Naive thymus-derived CD4-positive, alpha-beta T cell (primary cell): Measurements from ENCODE around the gene PIGL. TPM values are rescaled to one million over a fixed set of nuclear protein-coding genes. Genes with fewer than 3 reads are reported as not detected.

Experiments used
- ATAC-seq: fragments of 150-1000 bp; cut with Tn5 transposase; 2 replicates; pipeline ENCODE4 v1.10.0; 2021; ENCODE audit warnings: mild to moderate bottlenecking, moderate library complexity
- CTCF ChIA-PET: fragments of 350-600 bp; sonication (Branson Sonifier 250); formaldehyde crosslinking; loops from one replicate; lab custom pipeline; 2021; ENCODE audit warnings: antibody characterized with exemption; lab: Charles Lee
- POLR2A ChIA-PET: fragments of 350-600 bp; sonication (Branson Sonifier 250); formaldehyde crosslinking; loops from one replicate; lab custom pipeline; 2021; ENCODE audit warnings: antibody characterized with exemption, inconsistent platforms; lab: Charles Lee
- DNase-seq, 9 donors: peaks; one replicate each; pipeline versions ENCODE4 v3.0.0 to v3.0.0-alpha.2; 2020 to 2022; ENCODE audit warnings: mixed read lengths in 1 of 9
- H3K27ac ChIP-seq: one replicate; pipeline ENCODE4 v1.7.0; 2013; ENCODE audit warnings: mild to moderate bottlenecking, low read depth, low read length, moderate library complexity
- H3K27me3 ChIP-seq, 2 donors: one replicate each; pipeline ENCODE4 v1.7.0; 2013; ENCODE audit warnings: low read length in 2 of 2, mild to moderate bottlenecking in 2 of 2, moderate library complexity in 2 of 2; ENCODE audit not compliant: control insufficient read depth in 2 of 2, insufficient read depth in 2 of 2
- H3K36me3 ChIP-seq, 3 experiments: 1 replicate in 2 of 3; 2 replicates in 1 of 3; pipeline ENCODE4 v1.7.0; 2013; ENCODE audit warnings: low read length in 3 of 3, mild to moderate bottlenecking in 3 of 3, moderate library complexity in 1 of 3; ENCODE audit not compliant: insufficient read depth in 3 of 3, control insufficient read depth in 2 of 3
- H3K4me1 ChIP-seq, 2 donors: one replicate each; pipeline ENCODE4 v1.7.0; 2013; ENCODE audit warnings: low read length in 2 of 2, mild to moderate bottlenecking in 2 of 2, moderate library complexity in 1 of 2; ENCODE audit not compliant: control insufficient read depth in 2 of 2, insufficient read depth in 2 of 2
- H3K4me3 ChIP-seq: 2 replicates; pipeline ENCODE4 v1.7.0; 2013; ENCODE audit warnings: mild to moderate bottlenecking, low read length
- H3K9me3 ChIP-seq, 3 experiments: 1 replicate in 2 of 3; 2 replicates in 1 of 3; pipeline ENCODE4 v1.7.0; 2013; ENCODE audit warnings: low read length in 3 of 3; ENCODE audit not compliant: control insufficient read depth in 2 of 3
- H3K27ac Mint-ChIP-seq, 9 donors: one replicate each; pipeline ENCODE4 v1.8.0; 2020 to 2022; ENCODE audit warnings: mixed read lengths in 9 of 9, mild to moderate bottlenecking in 8 of 9, moderate library complexity in 5 of 9, inconsistent platforms in 2 of 9
- H3K27me3 Mint-ChIP-seq, 5 donors: one replicate each; pipeline ENCODE4 v1.8.0; 2021 to 2022; ENCODE audit warnings: mixed read lengths in 5 of 5, mild to moderate bottlenecking in 1 of 5
- H3K36me3 Mint-ChIP-seq, 5 donors: one replicate each; pipeline ENCODE4 v1.8.0; 2020 to 2022; ENCODE audit warnings: mixed read lengths in 5 of 5, mild to moderate bottlenecking in 3 of 5, inconsistent platforms in 1 of 5
- H3K4me1 Mint-ChIP-seq, 7 donors: one replicate each; pipeline ENCODE4 v1.8.0; 2020 to 2022; ENCODE audit warnings: mixed read lengths in 7 of 7, mild to moderate bottlenecking in 3 of 7, inconsistent platforms in 1 of 7
- H3K4me3 Mint-ChIP-seq, 10 donors: one replicate each; pipeline ENCODE4 v1.8.0; 2020 to 2022; ENCODE audit warnings: mild to moderate bottlenecking in 10 of 10, mixed read lengths in 10 of 10, moderate library complexity in 6 of 10, inconsistent platforms in 2 of 10
- H3K9me3 Mint-ChIP-seq, 11 donors: one replicate each; pipeline ENCODE4 v1.8.0; 2020 to 2022; ENCODE audit warnings: mixed read lengths in 11 of 11, mild to moderate bottlenecking in 4 of 11, inconsistent platforms in 1 of 11, moderate library complexity in 1 of 11
- intact Hi-C, 2 donors: fragments of 100-400 bp; cut with micrococcal nuclease; formaldehyde crosslinking; loops; one replicate each; pipeline ENCODE4 v1.15.1; 2023
- polyA plus RNA-seq, 2 donors: library from polyadenylated mRNA; unstranded; fragments of 300-500 nt; fragmentation: Illumina TruSeq; gene quantifications; one replicate each; pipeline ENCODE4 v1.2.3, GENCODE V29; 2021
- total RNA-seq, 6 experiments: library from RNA in 5 of 6; stranded (reverse) in 5 of 6; gene quantifications; 1 replicate in 5 of 6; 2 replicates in 1 of 6; pipeline ENCODE4 v1.2.3 and lab custom pipeline; 2021 to 2026

PIGL gene
- total and polyA plus RNA-seq, 7 experiments from 2014 or later: 12.3 to 82.5 (median 73.2) TPM

GRCh38 chr17:16273499-16273898, 56.5 kb downstream of the PIGL start:
- H3K27ac ChIP-seq: no peak overlapping the region
- H3K9me3 ChIP-seq: peaks cover 0 to 5% (median 0%) of the 10 kb centered on the region in 3 experiments
- no peak overlapping the region for H3K4me3 ChIP-seq
- peaks cover 0 to 37% (median 28%) of the 10 kb centered on the region in 5 donors for H3K36me3 Mint-ChIP-seq
- H3K27me3 ChIP-seq: no peaks in the 10 kb centered on the region
- peaks cover 0 to 3% (median 0%) of the 10 kb centered on the region in 3 experiments for H3K36me3 ChIP-seq
- H3K27ac Mint-ChIP-seq: no peak overlapping the region
- intact Hi-C loops: no loop called here
- ATAC-seq (no peak), DNase-seq (no peak)
- CTCF ChIA-PET: no interaction called here
- POLR2A ChIA-PET: no interaction called here
- H3K4me3 Mint-ChIP-seq: no peak overlapping the region
- no peaks in the 10 kb centered on the region for H3K27me3 Mint-ChIP-seq
- H3K4me1 ChIP-seq: peaks cover 8 to 10% of the 10 kb centered on the region in 2 donors
- H3K4me1 Mint-ChIP-seq: peaks cover 0 to 23% (median 15%) of the 10 kb centered on the region in 7 donors
- peaks cover 0 to 11% (median 4%) of the 10 kb centered on the region in 11 donors for H3K9me3 Mint-ChIP-seq

- H3K4me1 ChIP-seq: peaks cover 4 to 7% of the 10 kb centered on the region in 2 donors
- POLR2A ChIA-PET: interaction anchor here (0.6 kb wide), 1 partner anchor 1563 kb away, joined by 3 read pairs; the partner anchor contains the start of gene SREBF1
- H3K36me3 ChIP-seq: peaks cover 0 to 5% (median 0%) of the 10 kb centered on the region in 3 experiments
- ATAC-seq: no peak
- no peak for DNase-seq
- Mint-ChIP-seq H3K4me1 (peaks cover 0 to 21% (median 13%) of the 10 kb centered on the region in 7 donors), H3K27ac (peak overlapping the region in 1 of 9 donors; percentile 57), H3K36me3 (peaks cover 0 to 41% (median 33%) of the 10 kb centered on the region in 5 donors), H3K4me3 (no peak overlapping the region), H3K9me3 (peaks cover 0 to 14% (median 4%) of the 10 kb centered on the region in 11 donors), H3K27me3 (no peaks in the 10 kb centered on the region)
- intact Hi-C loops: no loop called here
- peaks cover 0 to 5% (median 0%) of the 10 kb centered on the region in 3 experiments for H3K9me3 ChIP-seq
- no peak overlapping the region for H3K4me3 ChIP-seq
- H3K27me3 ChIP-seq: no peaks in the 10 kb centered on the region
- CTCF ChIA-PET: no interaction called here
- no peak overlapping the region for H3K27ac ChIP-seq
These were observed 56.9 kb downstream of the PIGL start for GRCh38 chr17:16273929-16274339.

DNA sequence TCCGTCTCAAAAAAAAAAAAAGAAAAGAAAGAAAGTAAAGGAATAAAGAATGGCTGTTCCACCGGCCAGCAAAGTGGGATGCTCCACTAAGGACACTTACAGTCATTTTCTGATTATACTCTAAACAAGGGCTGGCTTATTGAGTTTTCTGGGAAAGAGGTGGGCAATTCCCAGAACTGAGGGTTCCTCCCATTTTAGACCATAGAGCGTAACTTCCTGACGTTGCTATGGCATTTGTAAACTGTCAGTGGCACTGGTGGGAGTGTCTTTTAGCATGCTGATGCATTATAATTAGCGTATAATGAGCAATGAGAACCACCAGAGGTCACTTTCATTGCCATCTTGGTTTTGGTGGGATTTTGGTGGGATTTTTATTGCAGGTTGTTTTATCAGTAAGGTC, 58.0 kb downstream of the PIGL start:
- no peak overlapping the region for H3K4me3 ChIP-seq
- H3K27ac Mint-ChIP-seq: no peak overlapping the region
- H3K4me1 ChIP-seq: no peaks in the 10 kb centered on the region
- H3K27me3 ChIP-seq: no peaks in the 10 kb centered on the region
- H3K27ac ChIP-seq: no peak overlapping the region
- peaks cover 0 to 14% (median 4%) of the 10 kb centered on the region in 11 donors for H3K9me3 Mint-ChIP-seq
- POLR2A ChIA-PET: no interaction called here
- no peaks in the 10 kb centered on the region for H3K27me3 Mint-ChIP-seq
- no peak for DNase-seq
- CTCF ChIA-PET: no interaction called here
- ATAC-seq: no peak
- peaks cover 0 to 15% (median 5%) of the 10 kb centered on the region in 7 donors for H3K4me1 Mint-ChIP-seq
- no peak overlapping the region for H3K4me3 Mint-ChIP-seq
- intact Hi-C loops: no loop called here
- peaks cover 0 to 7% (median 0%) of the 10 kb centered on the region in 3 experiments for H3K36me3 ChIP-seq
- H3K36me3 Mint-ChIP-seq: peaks cover 0 to 46% (median 37%) of the 10 kb centered on the region in 5 donors
- peaks cover 0 to 5% (median 0%) of the 10 kb centered on the region in 3 experiments for H3K9me3 ChIP-seq

DNA sequence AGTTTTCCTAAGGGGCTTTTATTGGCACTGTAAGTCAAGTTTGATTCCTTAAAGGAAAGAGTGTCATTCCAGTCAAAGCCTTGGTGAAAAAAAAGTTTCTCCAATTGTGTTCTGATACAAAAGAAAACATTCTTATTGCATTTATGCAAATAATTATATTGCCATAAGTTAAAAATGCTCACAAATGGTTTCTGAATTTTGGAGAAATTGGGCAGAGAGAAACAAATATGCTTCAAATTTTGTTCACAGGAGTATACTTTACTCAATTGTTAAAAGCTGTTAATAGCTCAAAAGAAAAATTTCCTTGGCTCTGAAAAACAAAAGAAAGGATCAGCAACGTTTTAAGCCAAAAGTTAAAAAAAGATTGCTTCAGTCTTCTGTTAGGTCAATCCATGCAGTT, 60.2 kb downstream of the PIGL start:
- H3K9me3 ChIP-seq: peaks cover 0 to 5% (median 0%) of the 10 kb centered on the region in 3 experiments
- no peaks in the 10 kb centered on the region for H3K27me3 ChIP-seq
- intact Hi-C loops: no loop called here
- no peak for ATAC-seq
- Mint-ChIP-seq H3K4me1 (peaks cover 0 to 23% (median 13%) of the 10 kb centered on the region in 7 donors), H3K27me3 (no peaks in the 10 kb centered on the region), H3K27ac (no peak overlapping the region), H3K9me3 (peaks cover 0 to 14% (median 4%) of the 10 kb centered on the region in 11 donors), H3K36me3 (peaks cover 0 to 48% (median 39%) of the 10 kb centered on the region in 5 donors), H3K4me3 (no peak overlapping the region)
- H3K36me3 ChIP-seq: peaks cover 0 to 7% (median 0%) of the 10 kb centered on the region in 3 experiments
- ChIA-PET CTCF (interaction anchor here (1.2 kb wide), 1 partner anchor 9 kb away, joined by 3 read pairs; no protein-coding TSS in a partner anchor), POLR2A (no interaction called here)
- no peak overlapping the region for H3K4me3 ChIP-seq
- DNase-seq: no peak
- H3K27ac ChIP-seq: no peak overlapping the region
- no peaks in the 10 kb centered on the region for H3K4me1 ChIP-seq

GRCh38 chr17:16281351-16281750, 64.3 kb downstream of the PIGL start:
- H3K27ac ChIP-seq: no peak overlapping the region
- no peak overlapping the region for H3K4me3 Mint-ChIP-seq
- H3K9me3 Mint-ChIP-seq: peaks cover 0 to 14% (median 4%) of the 10 kb centered on the region in 11 donors
- POLR2A ChIA-PET: no interaction called here
- peaks cover 13 to 20% of the 10 kb centered on the region in 2 donors for H3K4me1 ChIP-seq
- no peak overlapping the region for H3K4me3 ChIP-seq
- no peaks in the 10 kb centered on the region for H3K27me3 ChIP-seq
- no peak for DNase-seq
- H3K36me3 Mint-ChIP-seq: peaks cover 7 to 32% (median 24%) of the 10 kb centered on the region in 5 donors
- ATAC-seq: no peak
- no peaks in the 10 kb centered on the region for H3K27me3 Mint-ChIP-seq
- CTCF ChIA-PET: no interaction called here
- peaks cover 13 to 39% (median 30%) of the 10 kb centered on the region in 7 donors for H3K4me1 Mint-ChIP-seq
- H3K27ac Mint-ChIP-seq: peak overlapping the region in 2 of 9 donors; percentile 14 to 30
- peaks cover 0 to 5% (median 0%) of the 10 kb centered on the region in 3 experiments for H3K9me3 ChIP-seq
- intact Hi-C loops: loop anchor here in 1 of 2 donors (10.0 kb wide), 1 partner anchor 133 kb away; the partner anchor contains the start of gene TRPV2
- H3K36me3 ChIP-seq: peaks cover 0 to 7% (median 0%) of the 10 kb centered on the region in 3 experiments

DNA sequence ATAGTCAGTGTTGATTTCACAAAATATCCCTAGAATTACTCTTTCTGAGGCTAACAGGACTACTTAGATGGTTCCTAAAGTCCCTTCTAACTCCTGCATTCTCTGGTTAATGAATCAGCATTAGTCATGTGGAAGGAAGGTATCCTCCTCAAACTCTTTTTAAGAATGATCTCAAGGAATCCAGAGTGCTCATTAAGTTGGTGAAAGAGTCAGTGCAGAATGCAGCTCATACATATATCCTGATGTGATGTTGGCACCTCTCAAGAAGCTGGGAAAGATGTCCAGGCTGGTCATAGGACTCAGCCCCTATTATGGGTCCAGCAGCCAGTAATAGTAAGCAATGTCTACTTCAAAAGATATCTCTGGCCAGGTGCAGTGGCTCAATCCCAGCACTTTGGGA, 65.5 kb downstream of the PIGL start:
- H3K27ac Mint-ChIP-seq: no peak overlapping the region

More for the DNA sequence above, 65.5 kb downstream of the PIGL start:
- Mint-ChIP-seq H3K27me3 (no peaks in the 10 kb centered on the region), H3K4me1 (peaks cover 25 to 51% (median 42%) of the 10 kb centered on the region in 7 donors), H3K36me3 (peaks cover 7 to 26% (median 19%) of the 10 kb centered on the region in 5 donors), H3K9me3 (peaks cover 0 to 6% (median 0%) of the 10 kb centered on the region in 11 donors), H3K4me3 (no peak overlapping the region)
- ChIA-PET POLR2A (no interaction called here), CTCF (no interaction called here)
- Histone ChIP-seq H3K9me3 (no peaks in the 10 kb centered on the region), H3K27ac (no peak overlapping the region), H3K4me3 (no peak overlapping the region), H3K4me1 (peaks cover 24 to 31% of the 10 kb centered on the region in 2 donors), H3K36me3 (peaks cover 0 to 7% (median 0%) of the 10 kb centered on the region in 3 experiments), H3K27me3 (no peaks in the 10 kb centered on the region)
- DNase-seq: no peak
- intact Hi-C loops: loop anchor here in 1 of 2 donors (10.0 kb wide), 1 partner anchor 132 kb away; the partner anchor contains the start of gene TRPV2
- ATAC-seq: no peak
